Skeletal muscle cell (primary cell): Measurements from ENCODE around the gene RIPK3.
"Not testable (repeated sequence)": the region's sequence is repeated elsewhere in the genome, so short reads cannot be mapped to it uniquely, and the experiment has no call there.

ENCODE experiments used
- DNase-seq: peaks from one replicate; pipeline ENCODE4 v3.0.0-alpha.2; 2010; ENCODE audit warnings: low read depth
- H3K4me3 ChIP-seq: 2 replicates; pipeline ENCODE4 v1.5.1; 2011; ENCODE audit warnings: low read depth, mild to moderate bottlenecking, control low read depth, low read length, moderate library complexity

RIPK3 gene

DNA sequence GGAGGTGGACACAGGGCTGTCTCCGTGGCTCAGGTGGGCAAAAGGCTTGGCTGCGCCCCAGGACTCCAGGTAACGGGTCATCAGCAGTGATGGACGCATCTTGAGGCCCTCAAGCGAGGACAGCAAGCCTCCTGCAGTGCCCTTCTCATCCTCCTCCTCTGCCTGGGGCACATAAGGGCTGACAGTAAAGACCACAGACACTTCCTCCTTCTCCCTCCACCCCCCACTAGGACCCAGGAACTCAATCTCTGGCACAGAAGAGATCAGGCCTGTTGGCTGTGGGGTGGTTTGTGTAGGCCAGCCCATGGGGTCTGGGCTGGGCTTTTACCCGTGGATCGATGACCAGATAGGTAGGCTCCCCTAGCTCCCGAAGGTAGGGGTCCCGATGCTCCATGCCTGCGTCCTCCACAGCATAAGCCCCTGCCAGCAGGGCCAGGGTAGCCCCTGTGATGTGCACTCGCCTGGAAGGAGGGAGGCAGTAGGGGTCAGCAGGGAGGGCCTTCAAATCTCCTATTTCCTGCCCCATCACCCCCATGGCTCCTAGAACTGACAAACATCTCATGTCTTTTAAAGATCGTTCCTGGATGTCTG is 10.6 kb downstream of the RIPK3 start:
- no peak for DNase-seq
- H3K4me3 ChIP-seq: no peak overlapping the region

DNA sequence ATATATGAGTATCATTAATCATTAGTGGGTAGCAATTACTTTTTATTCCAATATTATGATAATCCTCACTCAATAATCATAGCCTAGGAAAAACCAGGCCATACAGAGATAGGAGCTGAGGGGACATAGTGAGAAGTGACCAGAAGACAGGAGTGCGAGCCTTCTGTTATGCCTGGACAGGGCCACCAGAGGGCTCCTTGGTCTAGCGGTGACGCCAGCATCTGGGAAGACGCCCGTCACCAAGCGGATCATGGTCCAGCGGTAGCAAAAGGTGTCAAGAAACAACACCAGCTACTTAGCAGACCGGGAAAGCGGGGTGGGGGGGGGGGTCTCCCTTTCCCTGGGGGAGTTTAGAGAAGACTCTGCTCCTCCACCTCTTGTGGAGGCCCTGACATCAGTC is 11.9 kb downstream of the RIPK3 start:
- H3K4me3 ChIP-seq, DNase-seq: not testable (repeated sequence)

DNA sequence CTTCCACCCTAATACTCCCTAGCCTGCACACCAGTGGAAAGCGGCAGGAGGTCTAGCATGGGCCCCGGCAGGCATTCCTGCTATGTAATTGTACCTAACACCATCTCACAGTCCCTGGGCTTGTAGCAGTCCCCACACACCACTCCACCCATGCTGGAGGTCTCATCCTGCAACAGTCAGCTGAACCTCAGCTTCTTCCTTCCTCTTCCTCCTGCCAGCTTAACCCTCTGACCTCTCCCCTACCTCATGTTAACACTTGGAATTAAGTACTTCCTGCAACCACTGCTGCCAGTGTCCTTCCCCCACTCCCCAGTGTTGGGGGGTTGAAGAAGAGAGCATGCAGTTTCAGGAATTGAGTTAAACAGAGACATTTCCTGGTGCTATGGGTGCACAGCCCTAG is 12.5 kb downstream of the RIPK3 start:
- no peak overlapping the region for H3K4me3 ChIP-seq
- no peak for DNase-seq

DNA sequence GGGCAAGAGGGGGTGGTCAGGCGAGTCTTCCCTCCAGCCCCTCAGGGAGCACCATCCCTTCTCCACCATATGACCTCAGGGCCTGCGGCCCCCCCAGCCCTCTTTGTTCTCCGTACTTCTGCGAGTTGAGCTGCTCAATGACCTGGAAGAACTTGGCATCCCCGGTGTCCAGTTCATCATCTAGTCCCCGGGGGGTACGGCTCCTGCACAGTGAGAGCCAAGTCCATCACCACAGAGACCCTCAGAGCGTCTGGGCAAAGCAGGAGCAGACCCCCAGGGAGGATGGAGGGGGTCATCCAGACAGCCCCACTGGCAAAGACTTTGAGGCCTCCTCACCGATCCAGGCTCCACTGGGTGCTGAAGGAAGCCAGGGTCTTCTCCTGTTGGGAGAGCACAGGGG is 13.8 kb downstream of the RIPK3 start:
- no peak overlapping the region for H3K4me3 ChIP-seq
- DNase-seq: no peak

DNA sequence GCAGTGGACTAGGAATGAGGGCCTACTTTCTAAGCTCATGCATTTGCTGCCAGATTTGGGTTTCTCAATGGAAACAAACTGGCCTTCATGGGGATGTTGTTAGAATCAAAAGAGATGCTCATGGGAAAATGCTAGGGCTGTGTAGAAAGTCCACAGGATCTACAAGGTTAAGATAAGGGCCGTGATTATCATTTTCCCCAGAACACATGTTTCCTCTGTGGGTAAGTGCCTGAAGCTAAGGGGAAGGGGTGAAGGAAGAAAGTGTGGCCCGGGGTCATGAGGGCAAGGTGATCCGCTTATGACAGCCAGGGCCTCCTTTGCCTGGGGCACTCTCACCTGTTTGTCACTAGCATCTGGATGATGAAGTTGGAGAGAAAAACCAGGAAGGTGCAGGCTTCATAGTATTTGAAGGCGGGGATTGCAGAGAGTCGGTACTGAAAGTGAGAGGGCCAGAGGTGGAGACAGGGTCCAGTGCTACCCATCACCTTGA is 14.7 kb downstream of the RIPK3 start:
- no peak overlapping the region for H3K4me3 ChIP-seq
- no peak for DNase-seq

DNA sequence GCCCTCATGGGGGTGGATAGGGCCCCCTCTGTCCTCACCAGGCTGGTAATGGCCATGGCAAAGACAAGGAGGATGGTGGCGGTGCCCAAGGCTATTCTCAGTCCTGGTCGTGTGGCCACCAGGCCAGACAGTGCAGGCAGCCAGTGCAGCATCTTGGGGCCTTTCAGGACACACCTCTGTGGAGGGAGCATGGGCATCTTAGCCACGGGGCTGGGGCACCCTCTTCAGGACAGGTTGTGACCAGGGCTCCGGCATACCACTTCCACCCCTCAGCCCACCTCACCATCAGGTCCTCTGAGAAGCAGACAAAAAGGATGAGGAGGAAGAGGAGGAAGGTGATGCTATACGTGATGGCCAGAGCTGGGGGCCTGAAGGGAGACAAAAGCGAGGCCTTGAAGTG is 15.8 kb downstream of the RIPK3 start:
- DNase-seq: no peak
- no peak overlapping the region for H3K4me3 ChIP-seq

DNA sequence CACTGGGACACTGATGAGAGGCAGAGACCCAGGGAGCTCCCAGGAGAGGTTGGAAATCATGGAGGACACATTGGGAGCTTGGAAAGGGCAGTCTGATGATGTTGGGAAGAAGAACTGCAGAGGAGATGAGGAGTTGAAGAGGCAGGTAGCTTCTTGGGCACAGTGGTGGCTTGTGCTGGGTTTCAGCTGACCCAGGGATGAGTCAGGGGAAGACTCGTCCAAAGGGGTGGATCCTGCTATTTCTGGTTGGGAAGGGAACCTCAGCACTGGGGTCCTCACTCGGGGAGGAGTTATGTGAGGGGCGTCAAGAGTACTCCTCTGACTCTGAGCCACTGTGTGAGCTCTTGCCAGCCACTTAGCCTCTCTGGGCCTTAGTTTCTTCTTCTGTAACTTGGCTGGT is 16.4 kb downstream of the RIPK3 start:
- no peak overlapping the region for H3K4me3 ChIP-seq
- no peak for DNase-seq

DNA sequence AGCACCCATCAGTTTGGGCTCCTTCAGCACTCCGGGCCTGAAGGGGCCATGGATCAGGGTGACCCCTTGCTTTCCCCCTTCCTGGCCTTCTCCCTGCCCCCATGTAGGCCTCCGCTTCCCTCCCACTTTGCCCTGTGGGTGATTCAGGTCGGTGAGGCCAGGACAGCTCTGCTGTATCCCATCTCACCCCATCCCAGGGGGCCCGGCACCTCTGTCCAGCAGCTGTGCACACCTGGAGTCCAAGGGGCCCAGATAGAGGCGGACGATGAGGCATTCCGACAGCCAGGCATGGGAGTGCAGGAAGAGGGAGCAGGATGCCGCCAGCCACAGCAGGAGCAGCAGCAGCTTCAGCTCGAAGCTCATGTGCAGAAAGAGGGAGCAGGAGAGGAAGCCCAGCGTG is 17.1 kb downstream of the RIPK3 start:
- H3K4me3 ChIP-seq: no peak overlapping the region
- DNase-seq: no peak

DNA sequence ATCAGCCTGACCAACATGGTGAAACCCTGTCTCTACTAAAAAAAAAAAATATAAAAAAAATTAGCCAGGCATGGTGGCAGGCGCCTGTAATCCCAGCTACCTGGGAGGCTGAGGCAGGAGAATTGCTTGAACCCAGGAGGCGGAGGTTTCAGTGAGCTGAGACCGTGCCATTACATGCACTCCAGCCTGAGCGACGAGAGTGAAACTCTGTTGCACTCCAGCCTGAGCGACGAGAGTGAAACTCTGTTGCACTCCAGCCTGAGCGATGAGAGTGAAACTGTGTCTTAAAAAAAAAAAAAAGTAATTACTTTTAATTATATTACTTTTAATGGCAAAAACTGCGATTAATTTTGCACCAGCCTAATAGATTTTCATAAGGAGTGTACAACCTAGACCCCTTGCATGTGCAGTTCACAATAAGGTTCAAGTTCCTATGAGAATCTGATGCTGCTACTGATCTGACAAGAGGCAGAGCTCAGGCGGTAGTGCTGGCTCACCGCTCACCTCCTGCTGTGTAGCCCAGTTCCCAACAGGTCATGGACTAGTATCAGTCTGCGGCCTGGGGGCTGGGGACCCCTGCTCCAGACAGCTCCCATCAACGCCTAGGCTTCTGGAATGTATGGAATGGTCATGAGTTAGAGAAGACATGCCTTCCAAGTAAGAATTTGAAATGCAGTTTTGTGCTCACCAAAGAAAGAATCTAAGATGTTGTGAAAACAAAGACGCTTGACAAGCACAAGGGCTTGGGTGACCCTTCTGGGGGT is 18.4 kb downstream of the RIPK3 start:
- DNase-seq: no peak
- H3K4me3 ChIP-seq: no peak overlapping the region

DNA sequence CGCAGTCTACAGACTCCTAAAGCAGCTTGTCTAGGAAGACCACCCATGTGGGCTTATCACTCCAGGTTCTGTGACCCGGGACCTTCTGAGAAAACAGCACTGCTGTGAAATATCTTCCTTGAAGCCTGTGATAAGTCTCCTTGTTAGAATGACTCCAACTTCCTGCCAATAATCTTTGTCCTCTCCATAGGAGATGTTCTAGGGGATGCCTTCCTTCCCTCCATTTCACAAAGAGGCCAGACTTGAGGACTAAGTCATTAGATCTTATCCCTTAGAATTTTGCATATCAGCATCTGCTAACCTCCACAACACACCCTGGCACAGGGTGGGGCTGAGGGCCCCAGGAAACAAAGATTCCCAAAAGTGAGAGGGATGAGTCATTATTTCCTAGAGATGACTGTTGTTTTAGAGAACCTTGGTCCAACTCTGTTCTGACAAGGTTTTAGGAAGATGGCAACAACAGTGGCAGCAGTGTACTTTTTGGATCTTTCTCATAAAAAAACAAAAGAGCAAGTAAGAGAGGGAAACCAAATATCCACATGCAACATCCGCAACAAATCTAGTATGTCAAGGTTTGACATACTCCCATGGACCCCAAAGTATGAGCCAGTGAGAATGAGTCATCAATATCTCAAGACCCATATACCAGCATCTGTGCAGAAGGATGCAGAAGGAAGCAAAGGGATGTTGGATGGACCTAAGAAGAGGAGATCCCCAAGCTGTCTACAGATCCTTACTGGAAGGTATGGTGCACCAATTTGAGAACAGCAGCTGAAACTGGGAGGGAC is 22.5 kb downstream of the RIPK3 start:
- H3K4me3 ChIP-seq: no peak overlapping the region
- DNase-seq: no peak

DNA sequence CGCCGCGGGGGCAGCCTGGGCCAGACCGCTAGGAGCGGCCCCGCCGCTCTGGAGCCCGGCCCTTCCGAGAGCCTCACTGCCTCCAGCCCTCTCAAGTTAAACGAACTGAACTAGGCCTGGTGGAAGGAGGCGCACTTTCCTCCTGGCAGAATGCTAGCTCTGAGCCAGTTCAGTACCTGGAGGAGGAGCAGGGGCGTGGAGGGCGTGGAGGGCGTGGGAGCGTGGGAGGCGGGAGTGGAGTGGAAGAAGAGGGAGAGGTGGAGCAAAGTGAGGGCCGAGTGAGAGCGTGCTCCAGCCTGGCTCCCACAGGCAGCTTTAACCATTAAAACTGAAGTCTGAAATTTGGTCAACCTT is 23.2 kb downstream of the RIPK3 start:
- no peak overlapping the region for H3K4me3 ChIP-seq
- no peak for DNase-seq

DNA sequence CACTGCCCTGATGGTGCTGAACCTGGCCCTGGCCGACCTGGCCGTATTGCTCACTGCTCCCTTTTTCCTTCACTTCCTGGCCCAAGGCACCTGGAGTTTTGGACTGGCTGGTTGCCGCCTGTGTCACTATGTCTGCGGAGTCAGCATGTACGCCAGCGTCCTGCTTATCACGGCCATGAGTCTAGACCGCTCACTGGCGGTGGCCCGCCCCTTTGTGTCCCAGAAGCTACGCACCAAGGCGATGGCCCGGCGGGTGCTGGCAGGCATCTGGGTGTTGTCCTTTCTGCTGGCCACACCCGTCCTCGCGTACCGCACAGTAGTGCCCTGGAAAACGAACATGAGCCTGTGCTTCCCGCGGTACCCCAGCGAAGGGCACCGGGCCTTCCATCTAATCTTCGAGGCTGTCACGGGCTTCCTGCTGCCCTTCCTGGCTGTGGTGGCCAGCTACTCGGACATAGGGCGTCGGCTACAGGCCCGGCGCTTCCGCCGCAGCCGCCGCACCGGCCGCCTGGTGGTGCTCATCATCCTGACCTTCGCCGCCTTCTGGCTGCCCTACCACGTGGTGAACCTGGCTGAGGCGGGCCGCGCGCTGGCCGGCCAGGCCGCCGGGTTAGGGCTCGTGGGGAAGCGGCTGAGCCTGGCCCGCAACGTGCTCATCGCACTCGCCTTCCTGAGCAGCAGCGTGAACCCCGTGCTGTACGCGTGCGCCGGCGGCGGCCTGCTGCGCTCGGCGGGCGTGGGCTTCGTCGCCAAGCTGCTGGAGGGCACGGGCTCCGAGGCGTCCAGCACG is 23.8 kb downstream of the RIPK3 start:
- no peak overlapping the region for H3K4me3 ChIP-seq
- DNase-seq: no peak

DNA sequence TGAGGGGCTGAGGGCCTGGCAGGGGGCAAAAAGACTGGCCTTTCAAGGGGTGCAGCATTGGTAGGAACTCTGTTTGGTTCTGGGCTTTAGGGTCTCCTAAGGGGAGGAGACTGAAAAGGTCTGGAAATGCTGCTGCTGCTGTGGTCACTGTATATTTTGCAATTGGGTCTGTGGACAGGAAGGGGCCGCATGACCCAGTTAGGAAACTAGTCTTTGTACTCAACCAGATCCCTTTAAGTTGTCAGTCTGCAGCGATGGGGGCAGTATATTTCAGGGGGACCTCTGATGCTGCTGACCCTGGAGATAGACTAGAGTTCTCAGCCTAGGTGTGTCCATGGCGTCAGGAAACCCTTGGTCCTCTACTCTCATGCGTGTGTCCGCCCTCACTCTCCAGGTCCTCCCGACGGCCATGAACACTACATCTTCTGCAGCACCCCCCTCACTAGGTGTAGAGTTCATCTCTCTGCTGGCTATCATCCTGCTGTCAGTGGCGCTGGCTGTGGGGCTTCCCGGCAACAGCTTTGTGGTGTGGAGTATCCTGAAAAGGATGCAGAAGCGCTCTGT is 24.5 kb downstream of the RIPK3 start:
- no peak for DNase-seq
- no peak overlapping the region for H3K4me3 ChIP-seq

DNA sequence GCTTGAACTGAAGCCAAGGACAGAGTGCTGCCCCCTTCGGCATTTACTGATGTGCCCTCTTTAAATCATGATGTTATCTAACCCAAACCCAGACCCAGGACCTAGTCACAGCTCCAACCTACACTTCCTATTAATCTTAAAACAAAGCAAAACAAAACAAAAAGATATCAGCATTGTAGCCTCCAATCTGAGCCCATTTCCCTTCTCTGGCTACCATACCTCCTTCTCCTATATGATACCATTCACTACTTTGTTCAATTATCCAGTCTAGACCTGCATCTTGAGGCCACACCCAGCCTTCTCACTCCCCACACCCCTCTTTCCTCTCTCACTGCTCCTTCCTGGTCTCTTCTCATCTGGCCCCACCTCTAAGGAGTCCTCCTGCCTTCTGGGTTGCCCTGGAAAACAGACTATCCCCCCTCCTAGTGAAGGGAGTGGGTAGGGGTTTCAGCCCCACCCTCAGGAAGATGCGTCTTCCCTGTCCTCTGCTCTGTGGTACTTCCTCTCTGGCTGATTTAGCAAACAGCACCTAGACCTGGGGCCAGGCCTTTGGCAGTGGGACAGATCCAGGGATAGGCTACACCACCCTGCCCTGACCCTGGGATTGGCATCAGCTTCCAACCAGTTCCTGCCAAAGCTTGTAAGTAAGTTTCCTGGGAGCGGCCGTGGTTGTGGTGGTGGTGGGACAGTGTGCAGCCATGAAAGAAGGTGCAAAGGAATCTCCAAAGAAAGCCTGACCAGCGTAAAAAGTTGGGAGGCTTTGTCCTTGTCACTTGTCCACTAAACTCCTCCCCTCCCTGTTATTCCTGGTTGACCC is 25.2 kb downstream of the RIPK3 start:
- H3K4me3 ChIP-seq: no peak overlapping the region
- no peak for DNase-seq

DNA sequence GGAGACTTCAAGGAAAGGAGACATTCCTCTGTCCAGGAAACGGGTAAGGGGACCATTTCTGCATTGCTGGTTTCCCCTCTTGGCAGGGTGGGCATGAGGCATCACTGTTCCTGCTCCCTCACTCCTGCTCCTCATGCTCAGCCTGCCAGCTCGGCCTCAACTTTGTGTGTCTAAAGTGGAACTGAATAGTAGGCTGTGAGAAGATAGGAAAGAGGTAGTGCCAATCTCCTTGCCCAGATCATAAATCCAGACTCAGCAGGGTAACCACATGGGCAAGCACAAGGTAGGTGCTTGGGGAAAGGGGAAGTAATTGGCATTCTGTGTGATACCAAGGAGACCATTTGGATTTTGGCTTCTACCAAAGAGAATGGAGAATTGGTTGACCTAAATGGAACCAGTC is 25.9 kb downstream of the RIPK3 start:
- no peak overlapping the region for H3K4me3 ChIP-seq
- no peak for DNase-seq

DNA sequence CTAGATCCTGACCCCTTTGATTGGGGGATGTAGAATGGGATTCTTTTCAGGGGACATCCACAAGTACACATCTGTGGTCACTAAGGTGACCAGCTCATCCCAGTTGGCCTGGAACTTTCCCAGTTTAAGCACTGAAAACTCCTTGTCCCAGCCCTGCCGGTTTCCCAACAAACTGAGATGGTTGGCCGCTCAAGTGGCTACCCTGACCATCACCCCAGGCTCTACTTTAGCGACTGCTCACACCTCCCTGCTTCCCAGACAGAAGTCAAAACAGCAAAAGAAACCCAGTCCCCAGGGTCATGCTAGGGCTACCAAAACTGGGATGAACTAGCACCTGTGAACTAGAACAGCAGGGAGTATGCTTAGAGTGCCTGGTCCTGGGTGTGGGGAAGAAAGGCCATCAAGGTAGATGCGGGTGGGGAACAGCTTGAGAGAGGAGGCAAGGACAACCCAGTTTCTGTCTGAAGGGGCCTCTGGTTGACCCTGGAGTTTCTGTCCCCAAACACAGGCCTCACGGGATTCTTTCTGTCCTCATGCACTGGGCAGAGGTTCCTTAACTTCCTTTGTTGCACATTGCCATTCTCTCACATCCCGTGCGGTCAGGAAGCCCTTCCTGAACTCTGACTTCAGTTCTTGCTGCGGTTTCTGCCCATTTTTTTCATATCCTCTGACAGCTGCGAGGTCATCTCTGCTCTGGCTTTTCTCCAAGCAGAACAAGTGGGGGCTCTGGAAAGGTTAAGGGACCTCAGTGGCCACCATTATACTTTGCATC is 26.9 kb downstream of the RIPK3 start:
- H3K4me3 ChIP-seq: no peak overlapping the region
- DNase-seq: no peak

DNA sequence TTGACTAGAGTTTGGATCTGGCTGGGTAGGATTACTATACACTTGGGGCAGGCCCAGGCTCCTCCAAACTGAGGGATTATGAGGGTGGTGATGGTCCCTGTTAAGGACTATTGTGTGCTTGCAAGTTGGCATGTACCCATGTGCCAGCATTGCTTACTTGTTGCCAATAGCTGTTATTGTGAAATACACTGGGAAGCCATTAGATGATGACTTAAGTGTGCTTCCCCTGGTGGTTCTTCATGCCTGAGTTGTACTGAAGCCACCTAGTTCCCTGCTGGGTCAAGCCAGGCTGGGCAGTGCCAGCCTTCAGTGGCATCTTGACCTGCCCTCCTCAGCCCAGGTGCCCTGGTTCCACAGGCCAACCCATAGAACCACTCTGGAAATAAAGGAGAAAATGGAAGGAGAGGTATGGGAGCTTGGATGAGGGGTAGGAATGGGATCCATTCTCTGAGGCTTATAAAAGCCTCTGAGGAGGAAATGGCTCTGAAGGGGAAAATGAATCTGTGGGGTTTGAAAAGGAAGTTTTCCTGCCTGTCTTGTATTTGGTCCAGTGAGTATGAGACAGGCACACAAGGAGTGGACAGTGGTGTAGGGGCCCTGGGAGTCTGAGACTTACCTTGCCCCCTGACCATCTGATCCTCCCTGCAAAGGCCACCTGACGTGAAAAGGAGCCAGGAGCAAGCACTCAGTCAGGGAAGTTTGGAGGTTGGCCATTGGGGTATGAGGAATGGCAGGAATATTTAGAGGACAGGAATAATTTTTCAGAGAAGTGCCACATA is 27.8 kb downstream of the RIPK3 start:
- no peak for DNase-seq
- no peak overlapping the region for H3K4me3 ChIP-seq
